H9 (cell line): ENCODE measurements around the gene STAB2. TPM values are rescaled to one million over a fixed set of nuclear protein-coding genes. Genes with fewer than 3 reads are reported as not detected.

Experiments used
- DNase-seq: peaks from one replicate; pipeline ENCODE4 v3.0.0-alpha.2; 2017
- H2AFZ ChIP-seq: one replicate; pipeline ENCODE4 v1.6.1; 2013; ENCODE audit warnings: mild to moderate bottlenecking, low read length, control low read depth, moderate library complexity
- H2AK5ac ChIP-seq: 2 replicates; pipeline ENCODE4 v1.6.1; 2013; ENCODE audit warnings: low read length, control low read depth, mixed read lengths; ENCODE audit not compliant: insufficient read length
- H2BK120ac ChIP-seq: one replicate; pipeline ENCODE4 v1.6.1; 2013; ENCODE audit warnings: low read depth, mild to moderate bottlenecking, low read length, control low read depth, inconsistent platforms; ENCODE audit not compliant: poor library complexity, severe bottlenecking
- H2BK12ac ChIP-seq: 2 replicates; pipeline ENCODE4 v1.6.1; 2013; ENCODE audit warnings: low read length, control low read depth, mixed read lengths, low read depth; ENCODE audit not compliant: insufficient read length
- H2BK15ac ChIP-seq: 2 replicates; pipeline ENCODE4 v1.6.1; 2013; ENCODE audit warnings: low read depth, low read length, control low read depth
- H2BK20ac ChIP-seq: one replicate; pipeline ENCODE4 v1.6.1; 2013; ENCODE audit warnings: low read depth, mild to moderate bottlenecking, low read length, control low read depth, inconsistent platforms; ENCODE audit not compliant: poor library complexity, severe bottlenecking
- H2BK5ac ChIP-seq: 2 replicates; pipeline ENCODE4 v1.6.1; 2013; ENCODE audit warnings: low read length, control low read depth, mixed read lengths; ENCODE audit not compliant: insufficient read length
- H3K14ac ChIP-seq: 2 replicates; pipeline ENCODE4 v1.6.1; 2013; ENCODE audit warnings: low read length, control low read depth; ENCODE audit not compliant: insufficient read depth
- H3K18ac ChIP-seq: 2 replicates; pipeline ENCODE4 v1.6.1; 2013; ENCODE audit warnings: low read depth, mild to moderate bottlenecking, mixed read lengths, low read length, control low read depth; ENCODE audit not compliant: insufficient read length
- H3K23ac ChIP-seq: 2 replicates; pipeline ENCODE4 v1.6.1; 2013; ENCODE audit warnings: low read length, control low read depth, mixed read lengths, low read depth; ENCODE audit not compliant: insufficient read length
- H3K23me2 ChIP-seq: 2 replicates; pipeline ENCODE4 v1.6.1; 2013; ENCODE audit warnings: low read depth, mild to moderate bottlenecking, mixed read lengths, low read length, control low read depth; ENCODE audit not compliant: insufficient read length, poor library complexity, severe bottlenecking
- H3K27ac ChIP-seq: 2 replicates; pipeline ENCODE4 v1.5.1; 2013; ENCODE audit warnings: low read length, control low read depth, mixed read lengths, low read depth; ENCODE audit not compliant: insufficient read length
- H3K27me3 ChIP-seq: 2 replicates; pipeline ENCODE4 v1.6.1; 2013; ENCODE audit warnings: low read length, control low read depth, inconsistent platforms; ENCODE audit not compliant: insufficient read depth
- H3K4ac ChIP-seq: 2 replicates; pipeline ENCODE4 v1.6.1; 2013; ENCODE audit warnings: low read depth, mild to moderate bottlenecking, control low read depth, inconsistent platforms, low read length, moderate library complexity
- H3K4me1 ChIP-seq: 2 replicates; pipeline ENCODE4 v1.6.1; 2013; ENCODE audit warnings: low read length, control low read depth, inconsistent platforms; ENCODE audit not compliant: insufficient read depth
- H3K4me2 ChIP-seq: 2 replicates; pipeline ENCODE4 v1.6.1; 2013; ENCODE audit warnings: low read length, control low read depth, mixed read lengths; ENCODE audit not compliant: insufficient read length, insufficient read depth
- H3K56ac ChIP-seq: 2 replicates; pipeline ENCODE4 v1.6.1; 2013; ENCODE audit warnings: low read depth, mild to moderate bottlenecking, mixed read lengths, low read length, control low read depth; ENCODE audit not compliant: insufficient read length
- H3K79me1 ChIP-seq: 2 replicates; pipeline ENCODE4 v1.6.1; 2013; ENCODE audit warnings: low read depth, mild to moderate bottlenecking, moderate library complexity, low read length, control low read depth, inconsistent platforms; ENCODE audit not compliant: insufficient read depth, poor library complexity, severe bottlenecking
- H3K79me2 ChIP-seq: 2 replicates; pipeline ENCODE4 v1.6.1; 2013; ENCODE audit warnings: low read length, control low read depth, inconsistent platforms; ENCODE audit not compliant: insufficient read depth
- H3K9ac ChIP-seq: 2 replicates; pipeline ENCODE4 v1.6.1; 2013; ENCODE audit warnings: low read length, control low read depth, mixed read lengths; ENCODE audit not compliant: insufficient read length; ENCODE audit errors: extremely low read depth
- H3K9me3 ChIP-seq: one replicate; pipeline ENCODE4 v1.6.1; 2013; ENCODE audit warnings: low read depth, low read length, inconsistent platforms; ENCODE audit not compliant: control insufficient read depth
- H3T11ph ChIP-seq: one replicate; pipeline ENCODE4 v1.6.1; 2013; ENCODE audit warnings: mild to moderate bottlenecking, low read length, control low read depth, inconsistent platforms
- H4K20me1 ChIP-seq: one replicate; pipeline ENCODE4 v1.6.1; 2013; ENCODE audit not compliant: control insufficient read depth, insufficient read length, insufficient read depth
- H4K5ac ChIP-seq: 2 replicates; pipeline ENCODE4 v1.6.1; 2013; ENCODE audit warnings: low read depth, mild to moderate bottlenecking, mixed read lengths, low read length, control low read depth; ENCODE audit not compliant: insufficient read length
- H4K8ac ChIP-seq: replicated peaks from 2 replicates; pipeline ENCODE4 v1.6.1; 2013; ENCODE audit warnings: low read length, control low read depth, mixed read lengths, low read depth; ENCODE audit not compliant: insufficient read length
- H4K91ac ChIP-seq: 2 replicates; pipeline ENCODE4 v1.6.1; 2013; ENCODE audit warnings: low read depth, mild to moderate bottlenecking, moderate library complexity, mixed read lengths, low read length, control low read depth; ENCODE audit not compliant: insufficient read length
- H3K27ac Mint-ChIP-seq, 3 experiments: 2 replicates in 2 of 3; 3 replicates in 1 of 3; pipeline ENCODE4 v1.8.0; 2020 to 2021; ENCODE audit warnings: mixed read lengths in 3 of 3, mild to moderate bottlenecking in 1 of 3, moderate library complexity in 1 of 3
- H3K27me3 Mint-ChIP-seq: 2 replicates; pipeline ENCODE4 v1.8.0; 2021; ENCODE audit warnings: low read depth, mild to moderate bottlenecking, moderate library complexity, mixed read lengths
- H3K36me3 Mint-ChIP-seq, 3 experiments: 2 replicates in 2 of 3; 3 replicates in 1 of 3; pipeline ENCODE4 v1.8.0; 2020 to 2021; ENCODE audit warnings: low read depth in 3 of 3, mixed read lengths in 3 of 3; ENCODE audit not compliant: insufficient read depth in 1 of 3
- H3K4me1 Mint-ChIP-seq, 2 experiments: 2 replicates each; pipeline ENCODE4 v1.8.0; 2020; ENCODE audit warnings: mixed read lengths in 2 of 2
- H3K4me3 Mint-ChIP-seq, 2 experiments: 2 replicates in 1 of 2; 3 replicates in 1 of 2; pipeline ENCODE4 v1.8.0; 2020 to 2021; ENCODE audit warnings: mild to moderate bottlenecking in 2 of 2, mixed read lengths in 2 of 2, moderate library complexity in 1 of 2
- H3K9me3 Mint-ChIP-seq, 2 experiments: 2 replicates in 1 of 2; 3 replicates in 1 of 2; pipeline ENCODE4 v1.8.0; 2020; ENCODE audit warnings: mild to moderate bottlenecking in 2 of 2, mixed read lengths in 2 of 2, moderate library complexity in 1 of 2
- WGBS: extraction: QIAGEN DNeasy Blood & Tissue Kit; methylation state at CpG from one replicate; pipeline ENCODE4 v1.1.7; 2013; ENCODE audit warnings: missing lambda C conversion rate, low lambda C conversion rate, mixed read lengths; ENCODE audit not compliant: insufficient read length; ENCODE audit errors: extremely low coverage; 5-methylcytosine and 5-hydroxymethylcytosine counted together
- total RNA-seq: library from RNA; stranded (reverse); gene quantifications from 2 replicates; pipeline ENCODE4 v1.2.1, GENCODE V29; 2021
- TF ChIP-seq, protein P1 (sequence below): fragments of 200-600 bp; sonication (generic); conservative IDR thresholded peaks from 3 replicates; pipeline ENCODE4 v1.8.0; 2021; ENCODE audit warnings: antibody characterized with exemption, mild to moderate bottlenecking

STAB2 gene
- total RNA-seq, 1 experiment from 2014 or later = 0.02 TPM

DNA sequence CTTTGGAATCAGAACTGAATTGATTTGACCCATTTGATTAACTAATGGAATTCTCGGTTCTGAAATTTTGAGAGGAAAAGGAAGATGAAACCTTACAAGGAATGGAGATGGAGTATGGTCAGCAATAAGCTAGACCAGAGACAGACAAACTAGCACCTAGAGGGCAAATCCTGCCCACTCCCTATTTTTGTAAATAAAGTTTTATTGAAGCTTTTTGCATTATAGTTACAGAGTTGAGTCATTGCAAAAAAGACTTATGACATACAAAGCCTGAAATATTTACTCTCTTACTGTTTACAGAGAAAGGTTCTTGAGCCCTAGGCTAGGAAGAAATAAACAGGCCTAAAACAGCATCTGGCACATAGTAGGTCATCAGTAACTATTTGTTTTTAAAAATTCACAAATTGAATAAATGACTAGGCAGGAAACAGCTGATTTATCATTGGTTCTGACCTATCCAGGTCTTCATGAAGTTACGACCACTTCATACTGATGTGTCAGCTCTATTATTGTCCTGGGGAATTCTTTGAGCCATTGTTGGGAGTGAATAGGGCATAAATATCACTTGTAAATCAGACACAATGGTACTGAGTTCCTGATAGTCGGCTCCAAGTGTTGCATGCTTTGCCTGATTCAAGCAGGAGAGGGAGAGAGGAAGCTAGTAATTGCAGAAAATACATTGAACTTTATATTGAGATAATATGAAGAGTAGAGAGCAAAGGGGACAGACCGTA, 14.6 kb upstream of the STAB2 start:
- Histone ChIP-seq H4K5ac (no peak overlapping the region), H3K27me3 (no peaks in the 10 kb centered on the region), H3K79me2 (no peaks in the 10 kb centered on the region), H3K4ac (no peak overlapping the region), H3K4me2 (no peak overlapping the region), H2BK20ac (no peak overlapping the region), H3K14ac (no peak overlapping the region), H3T11ph (no peak overlapping the region), H3K4me1 (no peaks in the 10 kb centered on the region; the same call in 1 of the 2 replicates), H2BK5ac (no peak overlapping the region), H3K27ac (no peak overlapping the region), H2AFZ (no peak overlapping the region), H2BK15ac (no peak overlapping the region), H3K23ac (no peak overlapping the region), H4K20me1 (no peaks in the 10 kb centered on the region), H3K23me2 (peaks cover 5% of the 10 kb centered on the region), H3K56ac (no peak overlapping the region), H2AK5ac (no peak overlapping the region), H2BK12ac (no peak overlapping the region), H3K9me3 (no peaks in the 10 kb centered on the region), H4K91ac (no peak overlapping the region), H3K9ac (no peak overlapping the region), H4K8ac (no peak overlapping the region), H2BK120ac (no peak overlapping the region), H3K79me1 (no peaks in the 10 kb centered on the region), H3K18ac (no peak overlapping the region)
- Mint-ChIP-seq H3K9me3 (peaks cover 0 to under 1% of the 10 kb centered on the region in 2 experiments; a peak in 1 of 5 replicates), H3K27me3 (peaks cover 34% of the 10 kb centered on the region), H3K36me3 (no peaks in the 10 kb centered on the region), H3K4me3 (no peak overlapping the region), H3K27ac (no peak overlapping the region), H3K4me1 (peaks cover 18 to 24% of the 10 kb centered on the region in 2 experiments)
- DNase-seq = no peak
- no CpG with 5 or more reads among the region's 4 CpGs for WGBS
- TF ChIP-seq, protein P1, sequence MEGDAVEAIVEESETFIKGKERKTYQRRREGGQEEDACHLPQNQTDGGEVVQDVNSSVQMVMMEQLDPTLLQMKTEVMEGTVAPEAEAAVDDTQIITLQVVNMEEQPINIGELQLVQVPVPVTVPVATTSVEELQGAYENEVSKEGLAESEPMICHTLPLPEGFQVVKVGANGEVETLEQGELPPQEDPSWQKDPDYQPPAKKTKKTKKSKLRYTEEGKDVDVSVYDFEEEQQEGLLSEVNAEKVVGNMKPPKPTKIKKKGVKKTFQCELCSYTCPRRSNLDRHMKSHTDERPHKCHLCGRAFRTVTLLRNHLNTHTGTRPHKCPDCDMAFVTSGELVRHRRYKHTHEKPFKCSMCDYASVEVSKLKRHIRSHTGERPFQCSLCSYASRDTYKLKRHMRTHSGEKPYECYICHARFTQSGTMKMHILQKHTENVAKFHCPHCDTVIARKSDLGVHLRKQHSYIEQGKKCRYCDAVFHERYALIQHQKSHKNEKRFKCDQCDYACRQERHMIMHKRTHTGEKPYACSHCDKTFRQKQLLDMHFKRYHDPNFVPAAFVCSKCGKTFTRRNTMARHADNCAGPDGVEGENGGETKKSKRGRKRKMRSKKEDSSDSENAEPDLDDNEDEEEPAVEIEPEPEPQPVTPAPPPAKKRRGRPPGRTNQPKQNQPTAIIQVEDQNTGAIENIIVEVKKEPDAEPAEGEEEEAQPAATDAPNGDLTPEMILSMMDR = no peak
